HG03565 (cell line): ENCODE data around the gene NAALAD2.
A peak's percentile ranks its signal among the peaks of the same experiment; 100 is the strongest.
"Not testable (repeated sequence)": the region's sequence is repeated elsewhere in the genome, so short reads cannot be mapped to it uniquely, and the experiment has no call there.

Experiments
- ATAC-seq: cut with Tn5 transposase; IDR thresholded peaks from one replicate; pipeline ENCODE4 v1.9.1; 2021; ENCODE audit warnings: mild to moderate bottlenecking, moderate library complexity; ENCODE audit not compliant: unreplicated experiment

Gene NAALAD2

GRCh38 chr11:90189011-90189410, 54.5 kb downstream of the NAALAD2 start:
- ATAC-seq, result no peak

GRCh38 chr11:90192869-90193582, 58.6 kb downstream of the NAALAD2 start:
- no peak for ATAC-seq

GRCh38 chr11:90197377-90197776, 62.9 kb downstream of the NAALAD2 start:
- ATAC-seq, result no peak

GRCh38 chr11:90202342-90202741, 67.9 kb downstream of the NAALAD2 start:
- no peak for ATAC-seq

- no peak for ATAC-seq
Observed at GRCh38 chr11:90204407-90204806, 69.9 kb downstream of the NAALAD2 start.

- peak; percentile 66 for ATAC-seq
Observed at GRCh38 chr11:90204832-90205646, 70.6 kb downstream of the NAALAD2 start.

- not testable (repeated sequence) for ATAC-seq
Observed at GRCh38 chr11:90207992-90208391, 73.5 kb downstream of the NAALAD2 start.

GRCh38 chr11:90208857-90209256, 74.4 kb downstream of the NAALAD2 start:
- ATAC-seq, result no peak

GRCh38 chr11:90213322-90213721, 78.9 kb downstream of the NAALAD2 start:
- ATAC-seq, result no peak

- no peak for ATAC-seq
Observed at GRCh38 chr11:90216611-90217010, 82.1 kb downstream of the NAALAD2 start.

- no peak for ATAC-seq
Observed at GRCh38 chr11:90218606-90219005, 84.1 kb downstream of the NAALAD2 start.

GRCh38 chr11:90219438-90219837, 85.0 kb downstream of the NAALAD2 start:
- no peak for ATAC-seq

- peak; percentile 30 for ATAC-seq
Observed at GRCh38 chr11:90220391-90220790, 85.9 kb downstream of the NAALAD2 start.

GRCh38 chr11:90221803-90222458, 87.5 kb downstream of the NAALAD2 start:
- ATAC-seq, result no peak

GRCh38 chr11:90222459-90223247, 88.2 kb downstream of the NAALAD2 start, which contains the start of gene CHORDC1:
Gene CHORDC1, minus strand, starts transcription at chr11:90223049. Its CDS starts 95 bp downstream, at chr11:90222954.
- peak; percentile 82 for ATAC-seq

- no peak for ATAC-seq
Observed at GRCh38 chr11:90223248-90223585, 88.8 kb downstream of the NAALAD2 start.

GRCh38 chr11:90228056-90228455, 93.6 kb downstream of the NAALAD2 start:
- ATAC-seq, result no peak

- ATAC-seq, result no peak
Observed at GRCh38 chr11:90229791-90230190, 95.3 kb downstream of the NAALAD2 start.

GRCh38 chr11:90234977-90235376, 100.5 kb downstream of the NAALAD2 start:
- no peak for ATAC-seq

- no peak for ATAC-seq
Observed at GRCh38 chr11:90235526-90235925, 101.1 kb downstream of the NAALAD2 start.

- ATAC-seq, result no peak
Observed at GRCh38 chr11:90237004-90237403, 102.5 kb downstream of the NAALAD2 start.
